Measurements from ENCODE around the gene MMP17. TPM values are rescaled to one million over a fixed set of nuclear protein-coding genes. Genes with fewer than 3 reads are reported as not detected.

Gene MMP17
- polyA plus RNA-seq, 3 donors: 2.8 to 78.3 (median 3.0) TPM

DNA sequence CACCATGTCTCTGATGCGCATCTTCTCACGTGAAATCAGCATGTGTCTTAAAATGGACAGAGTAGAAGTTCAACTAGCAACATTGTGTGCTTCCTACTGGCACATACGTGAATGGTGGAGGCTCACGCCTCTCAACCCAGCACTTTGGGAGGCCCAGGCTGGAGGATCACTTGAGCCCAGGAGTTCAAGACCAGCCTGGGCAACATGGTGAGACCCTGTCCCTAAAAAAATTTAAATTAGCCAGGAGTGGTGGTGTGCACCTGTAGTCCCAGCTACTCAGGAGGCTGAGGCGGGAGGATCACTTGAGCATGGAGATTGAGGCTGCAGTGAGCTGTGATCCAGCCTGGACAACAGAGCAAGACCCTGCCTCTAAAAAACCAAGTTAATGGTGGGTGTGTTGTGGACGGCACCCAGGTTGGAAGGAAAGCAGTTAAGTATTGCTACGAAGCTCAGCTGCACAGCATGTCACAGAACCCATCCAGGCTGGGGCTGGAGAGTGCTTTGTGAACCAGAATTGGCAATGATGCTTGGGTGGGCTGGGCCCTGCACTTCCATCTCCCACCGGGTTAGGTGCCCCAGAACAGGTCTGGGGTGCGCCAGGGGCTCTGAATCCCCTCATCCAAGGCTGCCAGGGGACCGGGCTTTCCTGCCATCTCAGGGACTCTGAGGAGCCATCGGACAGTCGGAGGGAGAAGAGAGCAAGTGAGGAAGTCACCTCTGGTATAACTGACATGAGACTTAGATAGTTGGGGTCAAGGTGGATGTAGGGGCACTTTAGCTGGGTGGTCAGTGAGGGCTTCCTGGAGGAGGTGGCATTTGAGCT lies 33.3 kb downstream of the MMP17 start:
- no peaks in the 10 kb centered on the region for H3K36me3 ChIP-seq (replicated peaks in 1 of 2; ENCODE audit: control insufficient read depth in 1 of 2, insufficient read depth in 2 of 2, low read length in 2 of 2)
- peaks cover 42 to 45% of the 10 kb centered on the region in 2 donors for H3K4me1 ChIP-seq (ENCODE audit: control insufficient read depth in 1 of 2, insufficient read depth in 2 of 2, low read length in 2 of 2)
- Mint-ChIP-seq H3K27me3 (ENCODE audit: low read depth in 3 of 3) (peaks cover 2 to 5% (median 3%) of the 10 kb centered on the region in 3 donors), H3K9me3 (peaks cover 0 to 2% (median 0%) of the 10 kb centered on the region in 7 donors), H3K4me3 (peak overlapping the region; percentile 78 to 89), H3K27ac (peak overlapping the region; percentile 97 to 99 (median 98)), H3K4me1 (peaks cover 42% of the 10 kb centered on the region), H3K36me3 (no peaks in the 10 kb centered on the region)
- 47% methylated on average over 5 of the region's 12 CpGs for WGBS (ENCODE audit: insufficient coverage)
- DNase-seq: no peak
- H3K9me3 ChIP-seq (replicated peaks in 1 of 2; ENCODE audit: control insufficient read depth in 1 of 2, insufficient read depth in 1 of 2, low read length in 2 of 2): no peaks in the 10 kb centered on the region
- intact Hi-C loops (cut with micrococcal nuclease): loop anchor here (5.0 kb wide), 1 partner anchor 36 kb away; no protein-coding TSS in a partner anchor
- H4K20me1 ChIP-seq (ENCODE audit: insufficient read depth, low read length): no peaks in the 10 kb centered on the region
- no peaks in the 10 kb centered on the region for H3K27me3 ChIP-seq (ENCODE audit: control insufficient read depth in 2 of 2, insufficient read depth in 2 of 2, low read length in 2 of 2)
- H2AFZ ChIP-seq (ENCODE audit: insufficient read depth, low read depth, low read length, poor library complexity, severe bottlenecking): peak overlapping the region; percentile 67
- peak overlapping the region; percentile 77 for H3K4me2 ChIP-seq (replicated peaks; ENCODE audit: extremely low read depth, low read length, poor library complexity, severe bottlenecking)
- H3K79me2 ChIP-seq (ENCODE audit: insufficient read depth, low read length): no peaks in the 10 kb centered on the region
- H3K4me3 ChIP-seq (replicated peaks in 1 of 3; ENCODE audit: low read depth in 2 of 3, low read length in 3 of 3): peak overlapping the region in 2 of 3 experiments; percentile 35 to 71
- no peak for TF ChIP-seq CTCF (IDR thresholded peaks at IDR 0.05)
- H3K27ac ChIP-seq (ENCODE audit: low read depth in 1 of 2, low read length in 2 of 2): peak overlapping the region; percentile 85 to 92
- H3K9ac ChIP-seq (ENCODE audit: insufficient read depth, low read length, poor library complexity, severe bottlenecking): peak overlapping the region; percentile 66

DNA sequence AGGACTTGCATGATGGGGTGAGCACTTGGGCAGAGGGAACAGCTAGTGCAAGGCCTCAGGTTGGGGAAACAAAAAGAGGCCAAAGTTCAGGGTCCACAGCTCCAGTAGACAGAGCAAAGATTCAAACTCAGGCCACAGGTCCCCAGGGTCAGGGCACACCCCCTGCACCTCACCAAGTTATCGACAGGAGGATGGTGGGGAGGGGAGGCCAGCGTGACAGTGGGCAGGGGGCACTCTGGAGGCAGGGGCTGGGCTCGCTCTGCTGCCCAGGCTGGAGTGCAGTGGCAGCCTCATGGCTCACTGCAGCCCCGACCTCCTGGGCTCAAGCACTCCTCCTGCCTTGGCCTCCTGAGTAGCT lies 33.9 kb downstream of the MMP17 start:
- 70% methylated on average over 4 of the region's 4 CpGs for WGBS (ENCODE audit: insufficient coverage)
- Mint-ChIP-seq H3K36me3 (no peaks in the 10 kb centered on the region), H3K27ac (peak overlapping the region; percentile 97 to 99 (median 98)), H3K27me3 (ENCODE audit: low read depth in 3 of 3) (peaks cover 2 to 5% (median 2%) of the 10 kb centered on the region in 3 donors), H3K4me3 (peak overlapping the region in 1 of 2 donors; percentile 46), H3K4me1 (peaks cover 42% of the 10 kb centered on the region), H3K9me3 (peaks cover 0 to 2% (median 0%) of the 10 kb centered on the region in 7 donors)
- Histone ChIP-seq H3K4me3 (replicated peaks in 1 of 3; ENCODE audit: low read depth in 2 of 3, low read length in 3 of 3) (no peak overlapping the region), H3K9ac (ENCODE audit: insufficient read depth, low read length, poor library complexity, severe bottlenecking) (peak overlapping the region; percentile 66), H2AFZ (ENCODE audit: insufficient read depth, low read depth, low read length, poor library complexity, severe bottlenecking) (no peak overlapping the region), H3K9me3 (replicated peaks in 1 of 2; ENCODE audit: control insufficient read depth in 1 of 2, insufficient read depth in 1 of 2, low read length in 2 of 2) (no peaks in the 10 kb centered on the region), H3K27me3 (ENCODE audit: control insufficient read depth in 2 of 2, insufficient read depth in 2 of 2, low read length in 2 of 2) (no peaks in the 10 kb centered on the region), H4K20me1 (ENCODE audit: insufficient read depth, low read length) (no peaks in the 10 kb centered on the region), H3K4me2 (replicated peaks; ENCODE audit: extremely low read depth, low read length, poor library complexity, severe bottlenecking) (no peak overlapping the region), H3K27ac (ENCODE audit: low read depth in 1 of 2, low read length in 2 of 2) (peak overlapping the region; percentile 85 to 92), H3K4me1 (ENCODE audit: control insufficient read depth in 1 of 2, insufficient read depth in 2 of 2, low read length in 2 of 2) (peaks cover 42 to 47% of the 10 kb centered on the region in 2 donors), H3K36me3 (replicated peaks in 1 of 2; ENCODE audit: control insufficient read depth in 1 of 2, insufficient read depth in 2 of 2, low read length in 2 of 2) (no peaks in the 10 kb centered on the region), H3K79me2 (ENCODE audit: insufficient read depth, low read length) (no peaks in the 10 kb centered on the region)
- no peak for DNase-seq
- intact Hi-C loops (cut with micrococcal nuclease): loop anchor here (5.0 kb wide), 1 partner anchor 35 kb away; no protein-coding TSS in a partner anchor
- no peak for TF ChIP-seq CTCF (IDR thresholded peaks at IDR 0.05)
